Measurements from ENCODE around the gene SLC24A1.

The SLC24A1 gene

DNA sequence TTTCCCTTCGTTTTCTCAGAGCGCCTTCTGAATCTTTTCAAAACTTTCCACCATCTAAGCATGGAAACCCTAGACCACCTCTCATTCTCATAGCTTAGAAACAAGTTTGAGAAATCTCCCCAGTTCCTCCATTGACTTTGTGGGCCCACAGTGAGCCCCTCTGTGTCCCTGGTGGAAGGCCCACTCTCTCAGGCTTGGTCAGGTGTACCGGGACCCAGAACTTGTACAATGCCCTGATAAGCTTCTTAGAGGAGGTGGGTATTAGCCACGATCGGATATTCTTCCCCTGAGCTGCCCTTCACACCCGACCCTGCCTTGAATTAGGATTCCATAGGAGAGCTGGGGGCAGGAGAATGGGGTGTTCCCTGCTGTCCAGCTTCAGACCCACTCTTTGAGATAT is at the start of gene SLC24A1:
Gene SLC24A1, plus strand, starts transcription at position 301 of the 400 bp plus-strand sequence. CDS start 2,143 bp downstream, outside the sequence.
- Histone ChIP-seq H3K9ac (ENCODE audit: low read depth in 1 of 2, low read length in 2 of 2) (no peak within 1 kb of the TSS), H3K9me3 (ENCODE audit: control insufficient read depth in 2 of 2, low read length in 2 of 2) (no peaks in the 10 kb centered on the region), H3K27ac (ENCODE audit: low read depth in 2 of 2, low read length in 2 of 2) (no peak within 1 kb of the TSS), H3K4me3 (ENCODE audit: low read length in 2 of 2) (no peak within 1 kb of the TSS), H3K36me3 (ENCODE audit: control insufficient read depth in 2 of 2, insufficient read depth in 2 of 2, low read length in 2 of 2) (peaks cover 4 to 10% of the 10 kb centered on the region in 2 donors), H3K4me1 (ENCODE audit: control insufficient read depth in 2 of 2, insufficient read depth in 2 of 2, low read length in 2 of 2) (no peaks in the 10 kb centered on the region), H3K27me3 (ENCODE audit: control insufficient read depth in 2 of 2, insufficient read depth in 2 of 2, low read length in 2 of 2) (no peaks in the 10 kb centered on the region)

DNA sequence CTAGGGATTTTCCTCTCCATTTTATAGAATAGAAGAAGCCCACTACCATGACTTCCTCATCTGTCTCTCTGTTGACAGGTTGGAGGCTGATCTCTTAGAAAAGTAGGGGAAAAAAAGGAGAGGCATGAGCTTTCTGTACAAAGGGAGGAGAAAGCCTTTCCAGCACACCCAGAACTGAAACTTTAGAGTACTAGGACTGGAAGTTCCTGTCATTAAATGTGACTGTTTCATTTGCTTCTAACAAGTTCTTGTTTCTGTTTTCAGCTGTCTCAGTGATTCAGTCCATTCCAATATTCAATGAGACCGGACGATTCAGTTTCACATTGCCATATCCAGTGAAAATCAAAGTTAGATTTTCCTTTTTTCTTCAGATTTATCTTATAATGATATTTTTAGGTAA is 49.8 kb upstream of the SLC24A1 start:
- H3K4me3 ChIP-seq (ENCODE audit: low read length in 2 of 2): no peak overlapping the region
- peaks cover 0 to 15% of the 10 kb centered on the region in 2 donors for H3K36me3 ChIP-seq (ENCODE audit: control insufficient read depth in 2 of 2, insufficient read depth in 2 of 2, low read length in 2 of 2)
- no peak overlapping the region for H3K27ac ChIP-seq (ENCODE audit: low read depth in 2 of 2, low read length in 2 of 2)
- H3K27me3 ChIP-seq (ENCODE audit: control insufficient read depth in 2 of 2, insufficient read depth in 2 of 2, low read length in 2 of 2): no peaks in the 10 kb centered on the region
- no peak overlapping the region for H3K9ac ChIP-seq (ENCODE audit: low read depth in 1 of 2, low read length in 2 of 2)
- no peaks in the 10 kb centered on the region for H3K4me1 ChIP-seq (ENCODE audit: control insufficient read depth in 2 of 2, insufficient read depth in 2 of 2, low read length in 2 of 2)
- H3K9me3 ChIP-seq (ENCODE audit: control insufficient read depth in 2 of 2, low read length in 2 of 2): no peaks in the 10 kb centered on the region

DNA sequence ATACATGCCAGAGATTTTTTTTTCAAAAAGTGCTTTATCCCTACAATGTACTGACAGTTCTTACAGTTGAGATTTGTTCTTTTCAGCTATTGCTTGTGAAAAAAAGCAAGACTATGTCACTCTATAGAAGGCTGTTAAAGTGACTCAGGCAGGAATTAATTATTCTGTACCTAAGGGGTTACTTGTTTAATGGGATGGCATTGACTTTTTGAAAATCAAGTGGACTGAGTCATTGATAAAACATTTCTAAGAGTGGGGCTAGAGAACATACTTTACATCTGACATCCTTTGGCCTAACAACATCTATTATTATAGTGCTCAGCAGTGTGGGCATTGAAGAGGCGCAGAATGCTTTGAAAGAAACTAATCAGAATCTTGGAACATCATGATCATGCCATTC is 45.1 kb upstream of the SLC24A1 start:
- no peaks in the 10 kb centered on the region for H3K4me1 ChIP-seq (ENCODE audit: control insufficient read depth in 2 of 2, insufficient read depth in 2 of 2, low read length in 2 of 2)
- H3K4me3 ChIP-seq (ENCODE audit: low read length in 2 of 2): no peak overlapping the region
- no peaks in the 10 kb centered on the region for H3K9me3 ChIP-seq (ENCODE audit: control insufficient read depth in 2 of 2, low read length in 2 of 2)
- no peak overlapping the region for H3K27ac ChIP-seq (ENCODE audit: low read depth in 2 of 2, low read length in 2 of 2)
- no peak overlapping the region for H3K9ac ChIP-seq (ENCODE audit: low read depth in 1 of 2, low read length in 2 of 2)
- H3K36me3 ChIP-seq (ENCODE audit: control insufficient read depth in 2 of 2, insufficient read depth in 2 of 2, low read length in 2 of 2): peaks cover 37 to 47% of the 10 kb centered on the region in 2 donors
- no peaks in the 10 kb centered on the region for H3K27me3 ChIP-seq (ENCODE audit: control insufficient read depth in 2 of 2, insufficient read depth in 2 of 2, low read length in 2 of 2)

DNA sequence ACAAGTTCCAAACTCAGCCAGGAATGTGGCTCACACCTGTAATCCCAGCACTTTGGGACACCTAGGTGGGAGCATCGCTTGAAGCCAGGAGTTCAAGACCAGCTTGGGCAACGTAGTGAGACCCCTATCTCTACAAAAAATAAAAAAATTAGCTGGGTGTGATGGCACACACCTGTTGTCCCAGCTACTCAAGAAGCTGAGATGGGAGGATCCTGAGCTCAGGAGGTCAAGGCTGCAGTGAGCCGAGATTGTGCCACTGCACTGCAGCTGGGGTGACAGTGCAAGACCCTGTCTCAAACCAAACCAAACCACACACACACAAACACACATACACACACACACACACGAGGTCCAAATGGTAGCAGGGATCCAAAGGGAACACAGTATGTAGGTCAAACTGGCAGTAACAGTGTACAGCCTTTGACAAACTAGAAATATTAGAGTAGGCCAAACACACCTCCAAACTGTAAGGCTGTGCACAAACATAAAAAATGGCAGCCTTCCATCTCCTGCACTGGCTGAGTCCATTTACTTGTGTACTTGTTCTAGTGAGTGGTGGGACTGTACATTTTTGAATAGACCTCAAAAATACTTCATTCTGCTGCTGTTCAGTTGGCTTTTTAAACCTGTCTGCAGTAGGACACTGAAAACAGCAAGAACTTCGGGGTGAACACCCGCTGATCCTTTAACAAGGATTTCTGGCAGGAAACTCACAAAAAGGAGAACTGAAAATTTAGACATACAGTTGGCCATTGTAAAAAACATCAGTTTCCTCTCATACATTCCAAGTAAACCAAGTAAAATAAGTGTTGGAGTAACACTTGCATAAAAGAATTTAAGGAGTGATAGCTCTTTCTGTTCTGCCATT is 44.4 kb upstream of the SLC24A1 start:
- no peak overlapping the region for H3K4me3 ChIP-seq (ENCODE audit: low read length in 2 of 2)
- no peak overlapping the region for H3K9ac ChIP-seq (ENCODE audit: low read depth in 1 of 2, low read length in 2 of 2)
- H3K36me3 ChIP-seq (ENCODE audit: control insufficient read depth in 2 of 2, insufficient read depth in 2 of 2, low read length in 2 of 2): peaks cover 44 to 51% of the 10 kb centered on the region in 2 donors
- H3K9me3 ChIP-seq (ENCODE audit: control insufficient read depth in 2 of 2, low read length in 2 of 2): no peaks in the 10 kb centered on the region
- H3K4me1 ChIP-seq (ENCODE audit: control insufficient read depth in 2 of 2, insufficient read depth in 2 of 2, low read length in 2 of 2): no peaks in the 10 kb centered on the region
- H3K27ac ChIP-seq (ENCODE audit: low read depth in 2 of 2, low read length in 2 of 2): no peak overlapping the region
- no peaks in the 10 kb centered on the region for H3K27me3 ChIP-seq (ENCODE audit: control insufficient read depth in 2 of 2, insufficient read depth in 2 of 2, low read length in 2 of 2)

GRCh38 chr15:65578904-65579728 is 42.6 kb upstream of the SLC24A1 start:
- H3K27ac ChIP-seq (ENCODE audit: low read depth in 2 of 2, low read length in 2 of 2): no peak overlapping the region
- H3K9ac ChIP-seq (ENCODE audit: low read depth in 1 of 2, low read length in 2 of 2): no peak overlapping the region
- H3K4me3 ChIP-seq (ENCODE audit: low read length in 2 of 2): no peak overlapping the region
- H3K4me1 ChIP-seq (ENCODE audit: control insufficient read depth in 2 of 2, insufficient read depth in 2 of 2, low read length in 2 of 2): no peaks in the 10 kb centered on the region
- no peaks in the 10 kb centered on the region for H3K9me3 ChIP-seq (ENCODE audit: control insufficient read depth in 2 of 2, low read length in 2 of 2)
- H3K36me3 ChIP-seq (ENCODE audit: control insufficient read depth in 2 of 2, insufficient read depth in 2 of 2, low read length in 2 of 2): peaks cover 55 to 60% of the 10 kb centered on the region in 2 donors
- no peaks in the 10 kb centered on the region for H3K27me3 ChIP-seq (ENCODE audit: control insufficient read depth in 2 of 2, insufficient read depth in 2 of 2, low read length in 2 of 2)

GRCh38 chr15:65579762-65580161 is 42.0 kb upstream of the SLC24A1 start:
- Histone ChIP-seq H3K9ac (ENCODE audit: low read depth in 1 of 2, low read length in 2 of 2) (no peak overlapping the region), H3K9me3 (ENCODE audit: control insufficient read depth in 2 of 2, low read length in 2 of 2) (no peaks in the 10 kb centered on the region), H3K36me3 (ENCODE audit: control insufficient read depth in 2 of 2, insufficient read depth in 2 of 2, low read length in 2 of 2) (peaks cover 60 to 61% of the 10 kb centered on the region in 2 donors), H3K4me3 (ENCODE audit: low read length in 2 of 2) (no peak overlapping the region), H3K27ac (ENCODE audit: low read depth in 2 of 2, low read length in 2 of 2) (no peak overlapping the region), H3K4me1 (ENCODE audit: control insufficient read depth in 2 of 2, insufficient read depth in 2 of 2, low read length in 2 of 2) (no peaks in the 10 kb centered on the region), H3K27me3 (ENCODE audit: control insufficient read depth in 2 of 2, insufficient read depth in 2 of 2, low read length in 2 of 2) (no peaks in the 10 kb centered on the region)

- Histone ChIP-seq H3K9ac (ENCODE audit: low read depth in 1 of 2, low read length in 2 of 2) (no peak overlapping the region), H3K36me3 (ENCODE audit: control insufficient read depth in 2 of 2, insufficient read depth in 2 of 2, low read length in 2 of 2) (peaks cover 61 to 62% of the 10 kb centered on the region in 2 donors)
Observed at GRCh38 chr15:65580287-65580686, 41.5 kb upstream of the SLC24A1 start.

DNA sequence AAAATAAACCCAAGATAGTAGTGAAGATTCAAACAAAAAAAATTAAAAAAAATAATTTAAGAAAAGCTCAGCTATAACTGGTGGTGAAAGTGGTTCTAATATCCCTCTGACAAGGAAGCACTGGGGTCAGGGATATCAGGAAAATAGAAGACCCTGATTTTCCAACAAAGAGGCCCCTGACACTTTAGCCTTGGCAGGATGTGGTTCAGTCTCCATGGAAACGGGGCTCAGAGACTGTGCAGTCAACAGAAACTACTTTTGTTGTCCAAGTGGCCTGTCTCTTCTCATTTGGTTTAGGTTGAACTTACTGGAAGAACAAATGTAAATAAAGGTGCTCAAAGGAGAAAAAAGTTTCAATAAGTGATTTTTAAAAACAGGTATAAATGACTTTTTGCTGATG is 38.0 kb upstream of the SLC24A1 start:
- no peaks in the 10 kb centered on the region for H3K9me3 ChIP-seq (ENCODE audit: control insufficient read depth in 2 of 2, low read length in 2 of 2)
- H3K9ac ChIP-seq (ENCODE audit: low read depth in 1 of 2, low read length in 2 of 2): no peak overlapping the region
- no peak overlapping the region for H3K27ac ChIP-seq (ENCODE audit: low read depth in 2 of 2, low read length in 2 of 2)
- H3K4me3 ChIP-seq (ENCODE audit: low read length in 2 of 2): no peak overlapping the region
- peaks cover 51 to 54% of the 10 kb centered on the region in 2 donors for H3K36me3 ChIP-seq (ENCODE audit: control insufficient read depth in 2 of 2, insufficient read depth in 2 of 2, low read length in 2 of 2)
- no peaks in the 10 kb centered on the region for H3K4me1 ChIP-seq (ENCODE audit: control insufficient read depth in 2 of 2, insufficient read depth in 2 of 2, low read length in 2 of 2)
- no peaks in the 10 kb centered on the region for H3K27me3 ChIP-seq (ENCODE audit: control insufficient read depth in 2 of 2, insufficient read depth in 2 of 2, low read length in 2 of 2)

More at GRCh38 chr15:65580287-65580686, 41.5 kb upstream of the SLC24A1 start:
- Histone ChIP-seq H3K4me1 (ENCODE audit: control insufficient read depth in 2 of 2, insufficient read depth in 2 of 2, low read length in 2 of 2) (no peaks in the 10 kb centered on the region), H3K9me3 (ENCODE audit: control insufficient read depth in 2 of 2, low read length in 2 of 2) (no peaks in the 10 kb centered on the region), H3K27ac (ENCODE audit: low read depth in 2 of 2, low read length in 2 of 2) (no peak overlapping the region), H3K4me3 (ENCODE audit: low read length in 2 of 2) (no peak overlapping the region), H3K27me3 (ENCODE audit: control insufficient read depth in 2 of 2, insufficient read depth in 2 of 2, low read length in 2 of 2) (no peaks in the 10 kb centered on the region)

GRCh38 chr15:65584241-65584640 is 37.5 kb upstream of the SLC24A1 start:
- Histone ChIP-seq H3K36me3 (ENCODE audit: control insufficient read depth in 2 of 2, insufficient read depth in 2 of 2, low read length in 2 of 2) (peaks cover 46 to 52% of the 10 kb centered on the region in 2 donors), H3K27ac (ENCODE audit: low read depth in 2 of 2, low read length in 2 of 2) (no peak overlapping the region)

GRCh38 chr15:65587094-65587493 is 34.6 kb upstream of the SLC24A1 start:
- Histone ChIP-seq H3K9me3 (ENCODE audit: control insufficient read depth in 2 of 2, low read length in 2 of 2) (no peaks in the 10 kb centered on the region), H3K36me3 (ENCODE audit: control insufficient read depth in 2 of 2, insufficient read depth in 2 of 2, low read length in 2 of 2) (peaks cover 44 to 45% of the 10 kb centered on the region in 2 donors), H3K9ac (ENCODE audit: low read depth in 1 of 2, low read length in 2 of 2) (no peak overlapping the region), H3K27ac (ENCODE audit: low read depth in 2 of 2, low read length in 2 of 2) (no peak overlapping the region), H3K4me1 (ENCODE audit: control insufficient read depth in 2 of 2, insufficient read depth in 2 of 2, low read length in 2 of 2) (no peaks in the 10 kb centered on the region), H3K27me3 (ENCODE audit: control insufficient read depth in 2 of 2, insufficient read depth in 2 of 2, low read length in 2 of 2) (no peaks in the 10 kb centered on the region), H3K4me3 (ENCODE audit: low read length in 2 of 2) (no peak overlapping the region)

More at GRCh38 chr15:65584241-65584640, 37.5 kb upstream of the SLC24A1 start:
- no peak overlapping the region for H3K9ac ChIP-seq (ENCODE audit: low read depth in 1 of 2, low read length in 2 of 2)
- no peaks in the 10 kb centered on the region for H3K4me1 ChIP-seq (ENCODE audit: control insufficient read depth in 2 of 2, insufficient read depth in 2 of 2, low read length in 2 of 2)
- H3K4me3 ChIP-seq (ENCODE audit: low read length in 2 of 2): no peak overlapping the region
- no peaks in the 10 kb centered on the region for H3K27me3 ChIP-seq (ENCODE audit: control insufficient read depth in 2 of 2, insufficient read depth in 2 of 2, low read length in 2 of 2)
- no peaks in the 10 kb centered on the region for H3K9me3 ChIP-seq (ENCODE audit: control insufficient read depth in 2 of 2, low read length in 2 of 2)
